GM19395 (cell line): ENCODE measurements around the gene UTS2B.
"Not testable (repeated sequence)": the region's sequence is repeated elsewhere in the genome, so short reads cannot be mapped to it uniquely, and the experiment has no call there.

Experiments used
- ATAC-seq: cut with Tn5 transposase; IDR thresholded peaks from one replicate; pipeline ENCODE4 v1.9.1; 2021; ENCODE audit warnings: mild to moderate bottlenecking, moderate library complexity; ENCODE audit not compliant: unreplicated experiment

UTS2B gene

GRCh38 chr3:191283400-191283799 is 46.9 kb downstream of the UTS2B start:
- ATAC-seq, result no peak

GRCh38 chr3:191282251-191283185 is 47.8 kb downstream of the UTS2B start:
- no peak for ATAC-seq

GRCh38 chr3:191280882-191281281 is 49.4 kb downstream of the UTS2B start:
- ATAC-seq, result no peak

DNA sequence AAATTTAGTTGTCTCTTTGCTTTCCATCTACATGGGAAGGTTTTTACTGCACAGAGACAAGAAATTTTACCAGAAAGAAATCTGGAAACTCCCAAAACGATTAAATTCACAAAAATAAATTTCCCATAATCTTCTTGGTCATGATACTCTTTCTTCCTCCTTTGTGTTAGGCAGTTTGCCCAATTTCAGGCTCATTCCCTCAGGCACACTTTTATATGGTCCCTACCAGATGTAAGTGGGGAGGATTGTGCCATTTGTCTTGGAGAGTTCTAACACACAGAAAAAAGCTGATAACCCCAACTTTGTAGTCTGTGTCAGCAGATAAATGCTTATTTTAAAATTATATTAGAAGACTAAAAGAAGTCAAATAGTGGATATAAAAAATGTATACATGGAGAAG is 50.2 kb downstream of the UTS2B start:
- ATAC-seq, result no peak

- ATAC-seq, result no peak
Measured at GRCh38 chr3:191275751-191276150, 54.6 kb downstream of the UTS2B start.

DNA sequence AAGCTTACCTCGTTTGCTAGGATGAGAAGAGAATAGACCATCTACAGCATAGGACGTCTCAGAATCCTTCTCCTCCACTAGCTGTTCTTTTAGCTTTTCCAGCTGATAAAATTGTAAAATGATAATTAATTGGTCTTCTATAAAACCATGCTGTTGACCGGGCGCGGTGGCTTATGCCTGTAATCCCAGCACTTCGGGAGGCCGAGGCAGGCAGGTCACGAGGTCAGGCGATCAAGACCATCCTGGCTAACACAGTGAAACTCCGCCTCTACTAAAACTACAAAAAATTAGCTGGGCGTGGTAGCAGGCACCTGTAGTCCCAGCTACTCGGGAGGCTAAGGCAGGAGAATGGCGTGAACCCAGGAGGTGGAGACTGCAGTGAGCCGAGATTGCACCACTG is 55.1 kb downstream of the UTS2B start:
- ATAC-seq, result not testable (repeated sequence)

DNA sequence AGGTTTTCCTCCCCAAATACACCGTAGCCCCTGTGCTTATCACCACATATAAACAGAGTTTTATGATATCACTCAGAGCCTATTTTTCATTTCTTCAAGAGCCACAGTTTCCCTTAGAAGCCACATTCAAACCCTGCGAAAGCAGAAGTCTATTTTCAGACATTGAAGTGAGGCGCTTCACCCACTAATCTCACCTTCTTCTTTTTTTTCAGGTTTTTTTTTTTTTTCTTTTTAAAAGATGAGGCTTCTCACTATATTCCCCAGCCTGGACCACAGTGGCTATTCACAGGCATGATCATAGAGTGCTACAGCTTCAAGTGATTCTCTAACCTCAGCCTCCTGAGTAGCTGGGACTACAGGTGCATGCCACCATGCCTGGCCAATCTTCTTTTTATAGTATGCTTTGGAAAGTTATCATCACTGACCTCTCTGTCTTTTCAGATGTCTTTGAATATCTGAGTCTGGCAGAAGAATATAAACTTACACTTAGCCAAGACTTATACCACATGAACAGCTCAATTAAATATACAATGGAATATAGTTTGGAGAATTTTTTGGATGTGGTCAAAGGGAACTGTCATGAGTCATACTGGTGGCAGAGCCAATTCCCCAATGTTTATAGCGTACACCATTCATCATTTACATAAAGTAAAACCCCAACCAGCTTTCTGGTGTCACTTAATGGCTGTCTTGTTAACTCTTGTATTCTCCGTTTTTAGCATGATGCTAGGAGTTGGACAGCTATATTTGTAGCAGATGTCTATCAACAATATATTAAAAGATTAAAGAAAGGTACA is 60.8 kb downstream of the UTS2B start:
- peak; percentile 79 for ATAC-seq

GRCh38 chr3:191268737-191269136 is 61.6 kb downstream of the UTS2B start:
- ATAC-seq, result no peak

DNA sequence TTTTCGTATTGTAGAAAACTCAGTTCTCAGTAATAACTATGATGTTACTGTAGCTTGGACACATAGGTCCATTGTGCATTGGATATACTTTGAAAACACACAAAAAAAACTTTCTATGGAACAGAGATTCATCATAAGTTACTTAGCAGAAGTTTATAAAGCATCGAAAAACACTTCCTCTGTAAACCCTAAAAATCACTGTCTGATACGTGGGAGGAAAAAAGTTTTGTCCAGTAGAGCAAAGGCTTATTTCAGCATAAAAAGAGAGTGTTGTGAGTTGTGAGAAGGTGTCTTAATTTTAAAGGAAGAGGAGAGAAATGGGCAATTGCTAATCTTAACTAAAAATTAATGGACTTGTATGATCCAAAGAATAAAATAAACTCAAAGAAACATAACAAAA is 66.5 kb downstream of the UTS2B start:
- ATAC-seq, result peak; percentile 46

DNA sequence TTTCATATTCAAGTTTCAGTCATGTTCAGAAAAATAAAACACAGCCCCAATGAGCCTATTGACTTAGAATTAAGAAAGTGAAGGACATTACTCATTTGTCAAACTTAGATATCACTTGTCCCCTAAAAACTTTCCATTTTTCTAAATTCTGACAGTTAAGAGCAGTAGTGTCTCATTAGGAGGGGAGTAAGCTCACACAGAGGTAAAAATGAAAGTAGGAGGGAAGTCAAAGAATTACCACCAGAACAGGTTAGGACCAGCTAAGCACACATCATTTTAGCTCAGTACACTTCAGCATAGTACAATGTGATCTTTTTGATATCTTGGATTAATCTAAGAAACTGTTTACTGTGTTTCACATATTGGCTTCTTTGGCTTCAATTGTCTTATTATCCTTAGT is 67.0 kb downstream of the UTS2B start:
- ATAC-seq, result peak; percentile 94

GRCh38 chr3:191262650-191263049 is 67.7 kb downstream of the UTS2B start:
- ATAC-seq, result peak; percentile 58

DNA sequence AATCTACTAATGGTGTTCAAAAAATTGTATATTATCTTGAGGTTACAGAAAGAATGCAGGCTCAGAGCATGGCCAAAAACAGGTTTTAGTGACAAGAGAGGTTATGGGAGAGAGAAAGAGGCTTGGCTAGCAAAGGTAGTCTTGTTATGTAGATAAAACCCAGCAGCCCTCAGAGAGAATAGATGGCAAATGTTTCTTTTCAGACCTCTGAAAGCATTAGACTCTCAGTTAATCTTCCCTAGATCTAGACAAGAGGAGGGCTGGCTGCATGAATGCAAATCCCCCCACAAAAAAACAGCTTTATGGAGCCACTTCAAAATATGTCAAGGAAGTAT is 69.1 kb downstream of the UTS2B start:
- no peak for ATAC-seq

DNA sequence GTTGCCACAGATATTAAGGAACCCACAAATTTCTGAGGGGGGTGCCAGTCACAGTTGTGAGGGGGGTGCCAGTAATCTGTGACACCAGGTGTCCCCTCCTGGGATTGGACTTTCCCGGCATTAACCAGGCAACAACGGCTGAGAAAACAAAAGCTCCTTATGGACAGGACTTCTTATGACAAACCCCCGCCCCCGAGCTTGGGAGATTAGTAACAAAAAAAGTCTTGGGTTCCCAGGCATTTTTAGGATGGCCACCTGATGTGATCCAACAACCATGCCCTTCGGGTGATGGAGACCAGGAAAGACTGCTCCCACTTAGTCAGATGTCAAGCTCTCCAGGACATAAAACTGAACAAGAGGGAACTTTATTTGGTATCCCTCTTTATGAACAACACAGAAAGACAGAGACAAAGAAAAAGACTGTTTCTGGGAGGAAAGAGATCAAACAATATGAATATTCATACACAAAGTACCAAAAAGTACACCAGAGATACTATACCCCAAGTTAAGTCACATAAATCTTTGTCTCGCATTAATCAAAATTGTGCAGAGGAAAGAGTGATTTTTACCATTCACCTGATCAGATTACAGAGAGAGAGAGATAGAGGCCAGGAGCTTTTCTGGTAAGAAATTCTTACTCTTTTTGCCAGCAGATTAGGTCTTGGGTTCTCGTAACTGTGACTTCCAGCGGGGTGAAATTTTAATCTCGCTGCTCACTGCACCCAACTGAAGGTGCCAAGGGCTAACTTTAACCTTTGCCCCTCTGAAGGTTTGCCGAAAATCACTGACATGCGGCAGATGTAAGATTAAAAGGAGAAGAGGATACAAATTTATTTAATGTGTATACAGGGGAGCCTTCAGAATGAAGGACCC is 69.7 kb downstream of the UTS2B start:
- ATAC-seq, result no peak

- ATAC-seq, result no peak
Measured at GRCh38 chr3:191259486-191259885, 70.8 kb downstream of the UTS2B start.

- ATAC-seq, result no peak
Measured at GRCh38 chr3:191257286-191257685, 73.0 kb downstream of the UTS2B start.

- ATAC-seq, result no peak
Measured at GRCh38 chr3:191256405-191256804, 73.9 kb downstream of the UTS2B start.

DNA sequence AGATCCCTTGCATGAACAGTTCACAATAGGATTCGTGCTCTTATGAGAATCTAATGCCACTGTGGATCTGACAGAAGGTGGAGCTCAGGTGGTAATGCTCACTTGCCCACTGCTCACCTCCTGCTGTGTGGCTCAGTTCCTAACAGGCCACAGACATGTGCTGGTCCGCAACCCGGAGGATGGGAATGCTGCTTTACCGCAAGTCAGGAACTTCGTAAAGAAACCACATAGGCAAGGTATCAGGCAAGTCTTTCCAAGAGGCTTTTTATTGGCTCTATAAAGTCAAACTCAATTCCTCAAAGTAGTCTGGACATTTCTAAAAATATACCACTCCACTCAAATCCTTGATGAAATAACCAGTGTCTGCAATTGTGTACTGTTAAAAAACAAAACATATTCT is 75.2 kb downstream of the UTS2B start:
- ATAC-seq, result no peak

DNA sequence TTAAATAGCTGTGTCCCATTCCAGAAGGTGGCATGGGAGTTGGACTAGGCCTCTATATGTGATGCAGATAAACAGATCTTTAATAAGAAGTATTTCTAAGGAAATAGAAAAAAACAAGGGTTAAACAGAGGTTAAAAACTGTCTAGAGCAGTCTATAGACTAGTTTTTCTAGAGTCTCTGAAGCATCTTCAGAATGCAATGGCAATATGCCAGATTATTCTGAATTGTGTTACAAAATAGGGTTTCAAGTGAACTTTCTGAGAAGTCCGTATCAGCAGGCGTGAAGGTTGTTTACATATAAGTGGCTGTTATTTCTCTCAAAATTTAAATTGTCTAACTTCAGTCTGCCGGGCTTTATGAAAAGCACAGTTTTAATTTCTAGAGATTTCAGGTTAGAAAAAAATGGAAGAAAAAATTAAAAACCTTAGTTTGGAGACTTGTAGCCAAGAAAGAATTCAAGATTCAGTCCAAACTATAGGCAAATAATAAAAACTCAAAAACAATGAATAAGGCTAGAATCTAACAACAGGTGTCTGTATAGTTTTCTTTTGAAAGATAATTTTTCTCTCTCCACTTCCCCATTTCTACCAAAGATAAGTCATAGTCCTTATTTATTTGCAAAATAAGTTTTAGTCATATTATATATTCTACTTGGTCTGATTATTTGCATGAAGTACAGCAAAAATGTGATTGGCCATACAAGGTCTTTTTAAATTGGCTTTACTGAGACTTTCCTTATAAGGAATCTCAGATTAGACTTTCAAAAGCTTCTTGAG is 76.0 kb downstream of the UTS2B start:
- ATAC-seq, result no peak

GRCh38 chr3:191253089-191253799 is 77.1 kb downstream of the UTS2B start:
- peak; percentile 44 for ATAC-seq

- ATAC-seq, result no peak
Measured at GRCh38 chr3:191246630-191247029, 83.7 kb downstream of the UTS2B start.
